Peyer's patch (tissue), 4 donors: ENCODE results near the gene HMOX2. TPM values are rescaled to one million over a fixed set of nuclear protein-coding genes. Genes with fewer than 3 reads are reported as not detected.

Source experiments
- DNase-seq, 3 donors: peaks; one replicate each; pipeline ENCODE4 v3.0.0-alpha.2; 2017 to 2019
- H3K27ac ChIP-seq, 4 donors: fragments of 200-600 bp; sonication (generic); one replicate each; pipeline ENCODE4 v1.5.1; 2016 to 2019
- H3K27me3 ChIP-seq, 2 donors: fragments of 200-600 bp; sonication (generic); one replicate each; pipeline ENCODE4 v1.5.1; 2019
- H3K36me3 ChIP-seq, 3 donors: fragments of 200-600 bp; sonication (generic); one replicate each; pipeline ENCODE4 v1.5.1; 2016 to 2019
- H3K4me1 ChIP-seq, 4 donors: fragments of 200-600 bp; sonication (generic); one replicate each; pipeline ENCODE4 v1.5.1; 2016 to 2019
- H3K4me3 ChIP-seq, 4 donors: fragments of 200-600 bp; sonication (generic); 1 replicate in 3 of 4; 2 replicates in 1 of 4; pipeline ENCODE4 v1.5.1; 2016 to 2019; ENCODE audit warnings: mild to moderate bottlenecking in 1 of 4
- H3K9me3 ChIP-seq, 4 donors: fragments of 200-600 bp; sonication (generic); one replicate each; pipeline ENCODE4 v1.5.1; 2016 to 2019; ENCODE audit warnings: mild to moderate bottlenecking in 1 of 4
- POLR2A ChIP-seq, 2 donors: fragments of 450-650 bp; IDR thresholded peaks; one replicate each; pipeline ENCODE4 v1.5.1; 2017; ENCODE audit warnings: antibody characterized with exemption in 2 of 2, mild to moderate bottlenecking in 2 of 2, moderate library complexity in 2 of 2
- total RNA-seq, 4 donors: library from RNA; depleted of rRNA; stranded (reverse); fragments of >200 nt; gene quantifications; one replicate each; pipeline ENCODE4 v1.1.0, GENCODE V29; 2016
- TF ChIP-seq, protein P1 (sequence below), 6 experiments: fragments of 450-650 bp in 4 of 6; fragments of 200-600 bp in 2 of 6; sonication (generic) in 1 of 6; IDR thresholded peaks; one replicate each; pipeline ENCODE4 v1.5.1; 2017 to 2019; ENCODE audit warnings: antibody characterized with exemption in 6 of 6, mild to moderate bottlenecking in 3 of 6, moderate library complexity in 1 of 6

HMOX2 gene
- total RNA-seq, 4 donors from 2014 or later = 37.1 to 64.8 (median 61.1) TPM

GRCh38 chr16:4455081-4455480 is 21.1 kb upstream of the HMOX2 start:
- Histone ChIP-seq H3K27me3 (no peaks in the 10 kb centered on the region), H3K4me3 (no peak overlapping the region), H3K36me3 (peaks cover 0 to 73% (median 0%) of the 10 kb centered on the region in 3 donors), H3K9me3 (no peaks in the 10 kb centered on the region), H3K4me1 (no peaks in the 10 kb centered on the region), H3K27ac (no peak overlapping the region)
- TF ChIP-seq POLR2A (IDR thresholded peaks at IDR 0.05) = no peak
- TF ChIP-seq, protein P1, sequence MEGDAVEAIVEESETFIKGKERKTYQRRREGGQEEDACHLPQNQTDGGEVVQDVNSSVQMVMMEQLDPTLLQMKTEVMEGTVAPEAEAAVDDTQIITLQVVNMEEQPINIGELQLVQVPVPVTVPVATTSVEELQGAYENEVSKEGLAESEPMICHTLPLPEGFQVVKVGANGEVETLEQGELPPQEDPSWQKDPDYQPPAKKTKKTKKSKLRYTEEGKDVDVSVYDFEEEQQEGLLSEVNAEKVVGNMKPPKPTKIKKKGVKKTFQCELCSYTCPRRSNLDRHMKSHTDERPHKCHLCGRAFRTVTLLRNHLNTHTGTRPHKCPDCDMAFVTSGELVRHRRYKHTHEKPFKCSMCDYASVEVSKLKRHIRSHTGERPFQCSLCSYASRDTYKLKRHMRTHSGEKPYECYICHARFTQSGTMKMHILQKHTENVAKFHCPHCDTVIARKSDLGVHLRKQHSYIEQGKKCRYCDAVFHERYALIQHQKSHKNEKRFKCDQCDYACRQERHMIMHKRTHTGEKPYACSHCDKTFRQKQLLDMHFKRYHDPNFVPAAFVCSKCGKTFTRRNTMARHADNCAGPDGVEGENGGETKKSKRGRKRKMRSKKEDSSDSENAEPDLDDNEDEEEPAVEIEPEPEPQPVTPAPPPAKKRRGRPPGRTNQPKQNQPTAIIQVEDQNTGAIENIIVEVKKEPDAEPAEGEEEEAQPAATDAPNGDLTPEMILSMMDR (IDR thresholded peaks at IDR 0.05) = no peak
- DNase-seq = no peak

DNA sequence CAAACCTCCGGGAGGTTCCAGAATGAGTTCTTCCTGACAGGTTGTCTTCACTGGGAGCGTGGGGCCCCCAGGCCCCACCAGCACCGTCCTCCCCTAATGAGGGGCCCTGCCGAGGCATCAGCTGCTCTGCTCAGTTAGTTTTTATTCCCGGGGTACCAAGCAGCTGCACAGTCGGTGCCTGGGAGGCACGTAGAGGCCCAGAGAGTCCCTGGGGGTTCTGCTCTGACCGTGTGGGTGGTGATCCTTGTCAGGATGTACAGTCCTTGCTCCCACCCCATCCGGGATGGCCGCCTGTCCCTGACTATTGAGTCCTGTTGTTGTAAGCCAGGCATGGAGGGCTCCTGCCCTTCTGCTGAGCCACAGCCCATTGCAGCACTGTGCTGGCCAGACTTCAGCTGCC is 20.2 kb upstream of the HMOX2 start:
- H3K9me3 ChIP-seq = no peaks in the 10 kb centered on the region
- H3K27ac ChIP-seq = no peak overlapping the region
- TF ChIP-seq POLR2A (IDR thresholded peaks at IDR 0.05) = no peak
- TF ChIP-seq, protein P1 (IDR thresholded peaks at IDR 0.05) = no peak
- no peak overlapping the region for H3K4me3 ChIP-seq
- no peaks in the 10 kb centered on the region for H3K27me3 ChIP-seq
- no peaks in the 10 kb centered on the region for H3K4me1 ChIP-seq
- peaks cover 0 to 65% (median 0%) of the 10 kb centered on the region in 3 donors for H3K36me3 ChIP-seq
- DNase-seq = no peak

DNA sequence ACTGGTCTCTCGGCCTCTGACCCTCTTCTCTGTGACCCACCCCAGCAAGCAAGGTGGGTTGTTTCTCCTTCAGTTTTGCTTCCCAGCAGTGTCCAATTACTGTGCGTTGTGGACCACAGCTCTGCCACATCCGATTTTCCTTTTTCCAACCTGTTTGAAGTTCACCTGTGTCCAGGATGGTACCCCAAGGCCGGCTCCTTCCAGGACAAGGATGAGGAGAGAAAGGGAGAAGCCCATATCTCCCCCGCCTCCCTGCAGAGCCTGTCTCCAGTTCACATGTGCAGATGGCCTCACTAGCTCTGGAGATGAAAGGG is 15.3 kb upstream of the HMOX2 start:
- Histone ChIP-seq H3K9me3 (no peaks in the 10 kb centered on the region), H3K27ac (no peak overlapping the region), H3K27me3 (no peaks in the 10 kb centered on the region), H3K4me3 (no peak overlapping the region), H3K4me1 (no peaks in the 10 kb centered on the region), H3K36me3 (peaks cover 0 to 38% (median 0%) of the 10 kb centered on the region in 3 donors)
- DNase-seq = no peak
- TF ChIP-seq, protein P1 (IDR thresholded peaks at IDR 0.05) = no peak
- TF ChIP-seq POLR2A (IDR thresholded peaks at IDR 0.05) = no peak

GRCh38 chr16:4461250-4462085 is 14.7 kb upstream of the HMOX2 start:
- no peak for DNase-seq
- TF ChIP-seq, protein P1 (IDR thresholded peaks at IDR 0.05) = no peak
- no peak for TF ChIP-seq POLR2A (IDR thresholded peaks at IDR 0.05)
- H3K9me3 ChIP-seq = no peaks in the 10 kb centered on the region
- no peaks in the 10 kb centered on the region for H3K27me3 ChIP-seq
- no peaks in the 10 kb centered on the region for H3K4me1 ChIP-seq
- peaks cover 0 to 39% (median 0%) of the 10 kb centered on the region in 3 donors for H3K36me3 ChIP-seq
- no peak overlapping the region for H3K4me3 ChIP-seq
- no peak overlapping the region for H3K27ac ChIP-seq

GRCh38 chr16:4463522-4464163 is 12.6 kb upstream of the HMOX2 start:
- Histone ChIP-seq H3K9me3 (no peaks in the 10 kb centered on the region), H3K36me3 (peaks cover 0 to 39% (median 0%) of the 10 kb centered on the region in 3 donors), H3K27me3 (no peaks in the 10 kb centered on the region), H3K4me1 (no peaks in the 10 kb centered on the region), H3K4me3 (no peak overlapping the region), H3K27ac (no peak overlapping the region)
- TF ChIP-seq, protein P1 (IDR thresholded peaks at IDR 0.05) = no peak
- TF ChIP-seq POLR2A (IDR thresholded peaks at IDR 0.05) = no peak
- no peak for DNase-seq
